Lung (tissue), 12 donors: ENCODE data around the gene PLB1. TPM values are rescaled to one million over a fixed set of nuclear protein-coding genes. Genes with fewer than 3 reads are reported as not detected.

Experiments
- ATAC-seq: fragments of 200-7000 bp; cut with Tn5 transposase; one replicate; pipeline ENCODE4 v1.9.1; 2020; ENCODE audit warnings: moderate number of reproducible peaks; ENCODE audit not compliant: insufficient read depth, low FRiP score
- DNase-seq, 3 donors: peaks; one replicate each; pipeline ENCODE4 v3.0.0-alpha.2; 2013 to 2017
- H3K27ac ChIP-seq, 2 donors: one replicate each; pipeline ENCODE4 v1.5.1; 2013; ENCODE audit warnings: mild to moderate bottlenecking in 2 of 2, moderate library complexity in 2 of 2, control low read depth in 1 of 2, inconsistent platforms in 1 of 2, low read depth in 1 of 2, low read length in 1 of 2
- H3K27me3 ChIP-seq, 3 donors: one replicate each; pipeline ENCODE4 v1.5.1; 2013; ENCODE audit warnings: low read length in 2 of 3; ENCODE audit not compliant: control insufficient read depth in 3 of 3, insufficient read depth in 3 of 3
- H3K36me3 ChIP-seq, 4 donors: one replicate each; pipeline ENCODE4 v1.5.1; 2013; ENCODE audit warnings: low read length in 4 of 4, mild to moderate bottlenecking in 1 of 4, moderate library complexity in 1 of 4; ENCODE audit not compliant: control insufficient read depth in 4 of 4, insufficient read depth in 4 of 4
- H3K4me1 ChIP-seq, 5 donors: one replicate each; pipeline ENCODE4 v1.5.1; 2013; ENCODE audit warnings: low read length in 5 of 5, mild to moderate bottlenecking in 2 of 5, moderate library complexity in 1 of 5; ENCODE audit not compliant: control insufficient read depth in 5 of 5, insufficient read depth in 5 of 5
- H3K4me3 ChIP-seq: one replicate; pipeline ENCODE4 v1.5.1; 2013; ENCODE audit warnings: mild to moderate bottlenecking, control low read depth, moderate library complexity
- H3K9ac ChIP-seq, 2 donors: one replicate each; pipeline ENCODE4 v1.5.1; 2013; ENCODE audit warnings: low read length in 2 of 2, control low read depth in 1 of 2; ENCODE audit not compliant: insufficient read depth in 1 of 2
- H3K9me3 ChIP-seq, 4 donors: one replicate each; pipeline ENCODE4 v1.5.1; 2013; ENCODE audit warnings: low read length in 3 of 4, mild to moderate bottlenecking in 1 of 4, moderate library complexity in 1 of 4; ENCODE audit not compliant: control insufficient read depth in 4 of 4, insufficient read depth in 3 of 4
- CTCF ChIP-seq: IDR thresholded peaks from 2 replicates; pipeline ENCODE4 v1.5.1; 2012; ENCODE audit warnings: mild to moderate bottlenecking; ENCODE audit errors: control extremely low read depth, extremely low read depth
- WGBS, 2 donors: extraction: QIAGEN DNeasy Blood & Tissue Kit; methylation state at CpG; one replicate each; pipeline ENCODE4 v1.1.7; 2013; 5-methylcytosine and 5-hydroxymethylcytosine counted together
- polyA plus RNA-seq, 2 donors: library from polyadenylated mRNA; stranded (reverse); fragments of 200-250 nt; gene quantifications; one replicate each; pipeline ENCODE4 v1.2.1, GENCODE V29; 2013
- total RNA-seq, 2 donors: library from RNA; depleted of rRNA in 1 of 2; stranded (reverse); fragments of >200 nt in 1 of 2; gene quantifications; one replicate each; pipeline ENCODE4 v1.2.1, GENCODE V29; 2014 to 2021
- donor health status: control.
- donor health status: control.
- donor health status: Bipolar disorder and iron deficiency.
- donor health status: healthy.
- donor health status: DM: yes; HTN: yes; CAD: no.

Gene PLB1
- total and polyA plus RNA-seq, 4 donors: 1.0 to 10.3 (median 6.7) TPM

GRCh38 chr2:28673338-28673737 lies 177.5 kb downstream of the PLB1 start:
- no peak for TF ChIP-seq CTCF
- no peak for ATAC-seq
- Histone ChIP-seq H3K27ac (no peak overlapping the region), H3K27me3 (no peaks in the 10 kb centered on the region), H3K4me1 (no peaks in the 10 kb centered on the region), H3K4me3 (no peak overlapping the region), H3K9ac (no peak overlapping the region), H3K9me3 (peaks cover 0 to 3% (median 0%) of the 10 kb centered on the region in 4 donors), H3K36me3 (no peaks in the 10 kb centered on the region)
- 93 to 95% methylated on average over 4 of the region's 4 CpGs for WGBS, 2 donors
- no peak for DNase-seq

GRCh38 chr2:28674062-28674712 lies 178.3 kb downstream of the PLB1 start:
- Histone ChIP-seq H3K27ac (no peak overlapping the region), H3K4me1 (no peaks in the 10 kb centered on the region), H3K27me3 (no peaks in the 10 kb centered on the region), H3K36me3 (no peaks in the 10 kb centered on the region), H3K9me3 (peaks cover 0 to 3% (median 0%) of the 10 kb centered on the region in 4 donors), H3K4me3 (no peak overlapping the region), H3K9ac (no peak overlapping the region)
- DNase-seq (no peak), ATAC-seq (no peak)
- TF ChIP-seq CTCF: no peak
- WGBS, 2 donors: 76 to 91% methylated on average over 3 of the region's 3 CpGs

GRCh38 chr2:28674713-28675068 lies 178.8 kb downstream of the PLB1 start:
- 76 to 83% methylated on average over 1 of the region's 1 CpG for WGBS, 2 donors
- TF ChIP-seq CTCF: no peak
- no peaks in the 10 kb centered on the region for H3K36me3 ChIP-seq
- peaks cover 0 to 3% (median 0%) of the 10 kb centered on the region in 4 donors for H3K9me3 ChIP-seq
- no peak overlapping the region for H3K27ac ChIP-seq
- no peaks in the 10 kb centered on the region for H3K4me1 ChIP-seq
- ATAC-seq: no peak
- DNase-seq: no peak
- no peak overlapping the region for H3K9ac ChIP-seq
- H3K4me3 ChIP-seq: no peak overlapping the region
- H3K27me3 ChIP-seq: no peaks in the 10 kb centered on the region
